PC-3 (cell line): ENCODE results near the gene C8B. TPM values are rescaled to one million over a fixed set of nuclear protein-coding genes. Genes with fewer than 3 reads are reported as not detected.

ENCODE experiments used
- ATAC-seq: fragments of 200-7000 bp; cut with Tn5 transposase; 2 replicates; pipeline ENCODE4 v1.9.1; 2020; ENCODE audit warnings: mild to moderate bottlenecking, moderate library complexity
- BruUV-seq: library from RNA; stranded (reverse); fragments of 400-500 nt; replicated peaks from 2 replicates; lab custom pipeline; 2021; lab: Mats Ljungman, UMichigan
- CTCF ChIA-PET: fragments of 300-600 bp; sonication (Branson Sonifier 250); formaldehyde crosslinking; loops from one replicate; lab custom pipeline; 2022; ENCODE audit warnings: antibody characterized with exemption; lab: Charles Lee
- POLR2A ChIA-PET: fragments of 300-600 bp; sonication (Branson Sonifier 250); formaldehyde crosslinking; loops from one replicate; lab custom pipeline; 2022; ENCODE audit warnings: antibody characterized with exemption; ENCODE audit not compliant: unreplicated experiment; lab: Charles Lee
- DNase-seq: peaks from one replicate; pipeline ENCODE4 v3.0.0-alpha.2; 2015
- H2AFZ ChIP-seq: fragments of 300-600 bp; sonication (generic); 2 replicates; pipeline ENCODE4 v1.6.0; 2016; ENCODE audit warnings: antibody characterized with exemption, low read length
- H3F3A ChIP-seq: fragments of 300-600 bp; sonication (generic); one replicate; pipeline ENCODE4 v1.6.0; 2017; ENCODE audit warnings: antibody characterized with exemption, low read length, control low read depth, mild to moderate bottlenecking; ENCODE audit not compliant: unreplicated experiment
- H3K27ac ChIP-seq: fragments of 300-600 bp; sonication (generic); 2 replicates; pipeline ENCODE4 v1.5.1; 2016; ENCODE audit warnings: mild to moderate bottlenecking, low read length
- H3K27me3 ChIP-seq: fragments of 300-600 bp; sonication (generic); 2 replicates; pipeline ENCODE4 v1.6.1; 2016; ENCODE audit warnings: low read length, mixed read lengths
- H3K36me3 ChIP-seq: fragments of 300-600 bp; sonication (generic); 2 replicates; pipeline ENCODE4 v1.6.1; 2016; ENCODE audit warnings: low read depth, mixed run types, low read length, mixed read lengths
- H3K4me1 ChIP-seq: fragments of 300-600 bp; sonication (generic); 2 replicates; pipeline ENCODE4 v1.5.1; 2016; ENCODE audit warnings: low read length; ENCODE audit not compliant: insufficient read depth
- H3K4me2 ChIP-seq: fragments of 300-600 bp; sonication (generic); 2 replicates; pipeline ENCODE4 v1.6.0; 2016; ENCODE audit warnings: low read length
- H3K4me3 ChIP-seq: fragments of 300-600 bp; sonication (generic); 2 replicates; pipeline ENCODE4 v1.5.1; 2016; ENCODE audit warnings: mild to moderate bottlenecking, low read length, mixed read lengths
- H3K79me2 ChIP-seq: fragments of 300-600 bp; sonication (generic); 2 replicates; pipeline ENCODE4 v1.6.1; 2017; ENCODE audit warnings: low read length, mixed read lengths
- H3K9ac ChIP-seq: fragments of 300-600 bp; sonication (generic); 2 replicates; pipeline ENCODE4 v1.6.0; 2016; ENCODE audit warnings: mild to moderate bottlenecking, low read length
- H3K9me2 ChIP-seq: fragments of 300-600 bp; sonication (generic); replicated peaks from 2 replicates; pipeline ENCODE4 v1.6.1; 2016; ENCODE audit warnings: mixed run types, low read length, mixed read lengths
- H3K9me3 ChIP-seq: fragments of 300-600 bp; sonication (generic); 2 replicates; pipeline ENCODE4 v1.6.1; 2016; ENCODE audit warnings: low read length, mixed read lengths
- H4K20me1 ChIP-seq: fragments of 300-600 bp; sonication (generic); 2 replicates; pipeline ENCODE4 v1.6.1; 2016; ENCODE audit warnings: low read length, mixed read lengths
- CTCF ChIP-seq: fragments of 300-600 bp; sonication (generic); conservative IDR thresholded peaks from 2 replicates; pipeline ENCODE4 v1.5.1; 2017; ENCODE audit warnings: antibody characterized with exemption, low read depth, mild to moderate bottlenecking, low read length
- EZH2 ChIP-seq: fragments of 300-600 bp; sonication (generic); IDR thresholded peaks from one replicate; pipeline ENCODE4 v1.6.1; 2017; ENCODE audit warnings: antibody characterized with exemption, mild to moderate bottlenecking, low read length; ENCODE audit not compliant: unreplicated experiment
- EZH2phosphoT487 ChIP-seq: fragments of 300-600 bp; sonication (generic); IDR thresholded peaks from 2 replicates; pipeline ENCODE4 v1.6.1; 2018; ENCODE audit warnings: mild to moderate bottlenecking, antibody characterized with exemption, low read length, borderline replicate concordance
- intact Hi-C: fragments of 100-400 bp; cut with micrococcal nuclease; formaldehyde crosslinking; loops from 2 replicates; pipeline ENCODE4 v1.9.0; 2023
- total RNA-seq: library from RNA; depleted of rRNA; stranded (reverse); fragments of >200 nt; gene quantifications from 2 replicates; pipeline ENCODE4 v1.2.3, GENCODE V29; 2014

The C8B gene
- total RNA-seq, 1 experiment from 2014 or later: not detected

- Histone ChIP-seq H3K4me2 (no peak overlapping the region), H3K36me3 (no peaks in the 10 kb centered on the region), H3K4me1 (no peaks in the 10 kb centered on the region; the same call in 1 of the 2 replicates), H3K27ac (no peak overlapping the region), H3K9ac (no peak overlapping the region), H2AFZ (no peak overlapping the region), H4K20me1 (no peaks in the 10 kb centered on the region), H3K79me2 (no peaks in the 10 kb centered on the region), H3K9me3 (no peaks in the 10 kb centered on the region), H3K9me2 (no peaks in the 10 kb centered on the region), H3F3A (no peaks in the 10 kb centered on the region), H3K4me3 (no peak overlapping the region), H3K27me3 (peaks cover 16% of the 10 kb centered on the region; the same call in 1 of the 2 replicates)
- CTCF ChIA-PET: no interaction called here
- no TSS peak for BruUV-seq
- DNase-seq: no peak
- POLR2A ChIA-PET: no interaction called here
- intact Hi-C loops: no loop called here
- no peak for ATAC-seq
- TF ChIP-seq EZH2 (no peak), EZH2phosphoT487 (no peak), CTCF (no peak)
Observed at GRCh38 chr1:56910441-56910985, 55.3 kb downstream of the C8B start.

GRCh38 chr1:56908619-56909221 lies 57.1 kb downstream of the C8B start:
- Histone ChIP-seq H3K9ac (no peak overlapping the region), H3K27ac (no peak overlapping the region), H2AFZ (no peak overlapping the region), H3K27me3 (peaks cover 22% of the 10 kb centered on the region), H3K4me2 (no peak overlapping the region), H4K20me1 (no peaks in the 10 kb centered on the region), H3K79me2 (no peaks in the 10 kb centered on the region), H3K4me1 (no peaks in the 10 kb centered on the region; the same call in 1 of the 2 replicates), H3K36me3 (no peaks in the 10 kb centered on the region), H3K9me3 (no peaks in the 10 kb centered on the region), H3K9me2 (no peaks in the 10 kb centered on the region), H3F3A (no peaks in the 10 kb centered on the region), H3K4me3 (no peak overlapping the region)
- intact Hi-C loops: no loop called here
- ATAC-seq (no peak), DNase-seq (no peak)
- CTCF ChIA-PET: no interaction called here
- TF ChIP-seq EZH2 (no peak), EZH2phosphoT487 (no peak), CTCF (no peak)
- POLR2A ChIA-PET: no interaction called here
- no TSS peak for BruUV-seq

- Histone ChIP-seq H3F3A (no peaks in the 10 kb centered on the region), H3K4me2 (no peak overlapping the region), H3K9me3 (no peaks in the 10 kb centered on the region), H4K20me1 (no peaks in the 10 kb centered on the region), H2AFZ (no peak overlapping the region), H3K9me2 (no peaks in the 10 kb centered on the region), H3K4me3 (no peak overlapping the region), H3K79me2 (no peaks in the 10 kb centered on the region), H3K9ac (no peak overlapping the region), H3K27ac (no peak overlapping the region), H3K4me1 (no peaks in the 10 kb centered on the region; the same call in 1 of the 2 replicates), H3K36me3 (no peaks in the 10 kb centered on the region), H3K27me3 (peaks cover 17% of the 10 kb centered on the region)
- DNase-seq (no peak), ATAC-seq (no peak)
- POLR2A ChIA-PET: no interaction called here
- no TSS peak for BruUV-seq
- CTCF ChIA-PET: no interaction called here
- no peak for TF ChIP-seq EZH2
- no peak for TF ChIP-seq EZH2phosphoT487
- intact Hi-C loops: no loop called here
Observed at GRCh38 chr1:56905667-56906066, 60.1 kb downstream of the C8B start.
